ENCODE measurements around the gene TMEM190. TPM values are rescaled to one million over a fixed set of nuclear protein-coding genes. Genes with fewer than 3 reads are reported as not detected.
A peak's percentile ranks its signal among the peaks of the same experiment; 100 is the strongest.
"Not testable (repeated sequence)": the region's sequence is repeated elsewhere in the genome, so short reads cannot be mapped to it uniquely, and the experiment has no call there.

Gene TMEM190
- total and polyA plus RNA-seq, 2 donors (not counting 3 experiments of a cell fraction or from before 2014, with no cell fraction given), result not detected

GRCh38 chr19:55408533-55408872 lies 31.9 kb downstream of the TMEM190 start:
- TSS peak; percentile 95 for BruUV-seq (replicated peaks)
- H3K9me1 ChIP-seq (replicated peaks; ENCODE audit: control insufficient read depth, extremely low read depth, insufficient read depth, low read length), result no peaks in the 10 kb centered on the region
- no peak for DNase-seq (ENCODE audit: low read depth, low spot score)
- ChIA-PET CTCF (no interaction called here), POLR2A (no interaction called here)
- H3K9ac ChIP-seq (replicated peaks; ENCODE audit: extremely low read depth, insufficient read depth, low read length), result peak overlapping the region; percentile 35
- FAIRE-seq, result peak; percentile 4
- H2AFZ ChIP-seq (ENCODE audit: low read depth, low read length), result peak overlapping the region; percentile 90
- H3K4me3 ChIP-seq (replicated peaks in 1 of 3; ENCODE audit: insufficient read depth in 1 of 3, low read depth in 1 of 3, low read length in 3 of 3), result peak overlapping the region in 2 of 3 experiments; percentile 28 to 30
- intact Hi-C loops (cut with micrococcal nuclease) (loop anchor here (1.0 to 2.0 kb wide), 6 partner anchors 23 to 268 kb away; partner anchors contain the start of genes ISOC2, KMT5C, PPP6R1 and RPL28), dilution Hi-C loops (cut with MboI; ENCODE audit: extremely low pct_ligation_motif_present, low sequenced_read_pairs) (no loop called here)
- peaks cover 2 to 5% of the 10 kb centered on the region in 2 experiments for H3K27me3 ChIP-seq (ENCODE audit: control insufficient read depth in 2 of 2, insufficient read depth in 2 of 2, low read length in 2 of 2)
- no peak for TF ChIP-seq MYC (IDR thresholded peaks at IDR 0.05; ENCODE audit: low read depth, low read length)
- TF ChIP-seq POLR2AphosphoS5 (IDR thresholded peaks at IDR 0.05; ENCODE audit: insufficient read depth, low read depth, low read length), result no peak
- TF ChIP-seq EZH2 (IDR thresholded peaks at IDR 0.05; ENCODE audit: borderline replicate concordance, low read depth, low read length, severe bottlenecking), result no peak
- TF ChIP-seq CTCF (IDR thresholded peaks at IDR 0.05; ENCODE audit: extremely low read depth in 1 of 2, insufficient read depth in 1 of 2, low read depth in 1 of 2, low read length in 2 of 2), result no peak
- TF ChIP-seq FOS (IDR thresholded peaks at IDR 0.05; ENCODE audit: borderline replicate concordance, insufficient read depth, low read length), result no peak
- TF ChIP-seq MAX (IDR thresholded peaks at IDR 0.05; ENCODE audit: insufficient read depth, insufficient read length), result no peak
- TF ChIP-seq JUN (IDR thresholded peaks at IDR 0.05; ENCODE audit: borderline replicate concordance, insufficient read depth, insufficient read length, low read depth), result no peak
- no peak for TF ChIP-seq GATA2 (IDR thresholded peaks at IDR 0.05; ENCODE audit: insufficient read depth, insufficient read length, low read depth, low read length)
- TF ChIP-seq POLR2A (IDR thresholded peaks at IDR 0.05; ENCODE audit: low read depth, low read length), result no peak
- H4K20me1 ChIP-seq (replicated peaks; ENCODE audit: control insufficient read depth, extremely low read depth, insufficient read depth, low read length), result no peaks in the 10 kb centered on the region
- H3K9me3 ChIP-seq (replicated peaks; ENCODE audit: control insufficient read depth, insufficient read depth, low read length), result no peaks in the 10 kb centered on the region
- H3K27ac ChIP-seq (ENCODE audit: insufficient read depth, low read depth, low read length), result peak overlapping the region; percentile 76
- H3K4me2 ChIP-seq (ENCODE audit: insufficient read depth, low read length), result peak overlapping the region; percentile 64
- H3K4me1 ChIP-seq (ENCODE audit: control insufficient read depth, extremely low read depth, insufficient read depth, low read length), result peaks cover 13% of the 10 kb centered on the region
- peaks cover 0 to 4% of the 10 kb centered on the region in 2 experiments for H3K36me3 ChIP-seq (ENCODE audit: control insufficient read depth in 2 of 2, extremely low read depth in 1 of 2, insufficient read depth in 2 of 2, low read length in 2 of 2)
- peaks cover 34% of the 10 kb centered on the region for H3K79me2 ChIP-seq (ENCODE audit: control insufficient read depth, insufficient read depth, low read length)

GRCh38 chr19:55409179-55409578 lies 32.6 kb downstream of the TMEM190 start:
- Histone ChIP-seq H3K4me1 (ENCODE audit: control insufficient read depth, extremely low read depth, insufficient read depth, low read length) (peaks cover 13% of the 10 kb centered on the region), H3K79me2 (ENCODE audit: control insufficient read depth, insufficient read depth, low read length) (peaks cover 30% of the 10 kb centered on the region)
- H3K9me3 ChIP-seq (replicated peaks; ENCODE audit: control insufficient read depth, insufficient read depth, low read length); BruUV-seq (replicated peaks); FAIRE-seq; H2AFZ ChIP-seq (ENCODE audit: low read depth, low read length); H3K4me3 ChIP-seq (replicated peaks in 1 of 3; ENCODE audit: insufficient read depth in 1 of 3, low read depth in 1 of 3, low read length in 3 of 3); H4K20me1 ChIP-seq (replicated peaks; ENCODE audit: control insufficient read depth, extremely low read depth, insufficient read depth, low read length); H3K36me3 ChIP-seq (ENCODE audit: control insufficient read depth in 2 of 2, extremely low read depth in 1 of 2, insufficient read depth in 2 of 2, low read length in 2 of 2); dilution Hi-C loops (cut with MboI; ENCODE audit: extremely low pct_ligation_motif_present, low sequenced_read_pairs); H3K9me1 ChIP-seq (replicated peaks; ENCODE audit: control insufficient read depth, extremely low read depth, insufficient read depth, low read length); POLR2A ChIA-PET; DNase-seq (ENCODE audit: low read depth, low spot score); H3K4me2 ChIP-seq (ENCODE audit: insufficient read depth, low read length); H3K9ac ChIP-seq (replicated peaks; ENCODE audit: extremely low read depth, insufficient read depth, low read length); H3K27ac ChIP-seq (ENCODE audit: insufficient read depth, low read depth, low read length); H3K27me3 ChIP-seq (ENCODE audit: control insufficient read depth in 2 of 2, insufficient read depth in 2 of 2, low read length in 2 of 2): not testable (repeated sequence)
- CTCF ChIA-PET, result interaction anchor here (0.7 to 0.9 kb wide), 2 partner anchors 10 to 95 kb away, joined by 3 to 4 read pairs; no protein-coding TSS in a partner anchor
- intact Hi-C loops (cut with micrococcal nuclease), result loop anchor here (2.0 kb wide), 2 partner anchors 52 to 268 kb away; partner anchors contain the start of gene ISOC2

All from endothelial cell of umbilical vein (primary cell).